Stimulated activated CD4-positive, alpha-beta T cell treated with anti-CD3 and anti-CD28 coated beads, Interleukin-1b, Interleukin-23, amount 100 ng/mL, for 24 hours (primary cell): ENCODE data around the gene MIS12.

Experiments
- DNase-seq, 4 experiments: peaks; one replicate each; pipeline ENCODE4 v3.0.0-alpha.2; 2020; ENCODE audit warnings: low read depth in 4 of 4, low spot score in 1 of 4

MIS12 gene

DNA sequence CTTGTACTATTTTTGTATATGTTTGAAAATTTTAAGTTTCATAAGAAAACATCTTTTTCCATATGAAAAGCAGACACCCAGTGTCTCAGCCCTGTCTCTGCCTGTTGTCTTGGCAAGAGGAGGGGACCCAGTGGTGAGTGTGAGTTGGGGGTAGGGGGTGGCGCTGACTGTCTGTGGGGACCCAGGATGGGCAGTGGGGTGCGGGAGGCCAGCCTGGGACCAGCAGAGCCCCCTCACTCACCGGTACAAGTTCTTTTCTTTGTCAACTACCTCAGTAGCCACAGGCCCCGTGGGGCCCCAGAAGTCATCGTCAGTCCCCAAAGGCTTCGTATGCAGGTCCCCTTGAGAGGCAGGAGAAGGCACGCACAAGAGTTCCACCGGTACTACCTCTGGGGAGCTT, 46.2 kb downstream of the MIS12 start:
- no peak for DNase-seq

DNA sequence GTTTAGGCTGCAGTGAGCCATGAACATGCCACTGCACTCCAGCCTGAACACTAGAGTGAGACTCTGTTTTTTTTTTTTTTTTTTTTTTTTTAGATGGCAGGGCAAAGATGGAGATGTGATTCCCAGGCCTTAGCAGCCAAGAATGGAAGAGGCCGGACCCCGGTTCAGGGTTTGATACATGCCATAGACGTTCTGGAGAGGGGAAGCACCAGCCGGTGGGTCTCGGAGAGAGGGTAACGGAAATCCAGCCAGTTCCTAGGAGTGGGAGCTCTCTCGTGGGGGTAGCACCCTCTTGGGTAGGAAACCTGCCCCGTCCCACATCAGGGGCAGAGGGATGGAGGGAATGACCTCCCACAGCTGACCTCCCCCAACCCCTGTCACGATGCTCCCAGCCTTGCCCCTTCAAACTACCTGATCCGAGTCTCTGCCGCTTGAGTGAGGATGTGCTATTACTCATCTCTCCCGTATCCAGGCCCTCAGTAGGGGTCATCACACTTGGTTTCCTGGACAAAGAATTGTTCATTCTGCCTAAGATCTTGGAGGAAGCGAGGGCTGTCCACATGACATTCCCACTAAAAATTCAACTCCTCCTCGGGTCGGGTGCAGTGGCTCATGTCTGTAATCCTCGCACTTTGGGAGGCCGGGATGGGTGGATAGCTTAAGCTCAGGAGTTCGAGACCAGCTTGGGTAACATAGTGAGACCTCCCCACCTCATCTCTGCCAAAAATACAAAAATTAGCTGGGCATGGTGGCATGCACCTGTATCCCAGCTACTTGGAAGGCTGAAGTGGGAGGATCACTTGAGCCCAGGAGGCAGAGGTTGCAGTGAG, 47.3 kb downstream of the MIS12 start:
- DNase-seq, result no peak

DNA sequence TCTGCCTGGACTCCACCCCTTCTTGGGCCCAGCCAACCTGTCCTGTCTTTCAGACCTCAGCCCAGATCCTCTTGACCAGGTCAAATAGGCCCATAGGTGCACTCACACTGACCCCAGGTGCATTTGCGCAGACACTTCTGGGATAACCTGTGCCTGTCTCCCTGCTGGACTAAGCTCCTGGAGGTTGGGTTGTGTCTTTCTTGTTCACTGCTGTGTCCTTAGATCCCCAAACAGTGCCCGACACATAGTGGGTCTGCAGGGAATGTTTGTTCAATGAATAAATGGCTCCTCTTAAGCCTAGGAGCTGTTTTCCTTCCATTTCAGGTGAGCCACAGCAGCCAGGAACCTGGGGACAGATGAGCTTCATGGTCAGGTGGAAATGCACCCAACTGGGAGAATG, 49.1 kb downstream of the MIS12 start:
- no peak for DNase-seq

DNA sequence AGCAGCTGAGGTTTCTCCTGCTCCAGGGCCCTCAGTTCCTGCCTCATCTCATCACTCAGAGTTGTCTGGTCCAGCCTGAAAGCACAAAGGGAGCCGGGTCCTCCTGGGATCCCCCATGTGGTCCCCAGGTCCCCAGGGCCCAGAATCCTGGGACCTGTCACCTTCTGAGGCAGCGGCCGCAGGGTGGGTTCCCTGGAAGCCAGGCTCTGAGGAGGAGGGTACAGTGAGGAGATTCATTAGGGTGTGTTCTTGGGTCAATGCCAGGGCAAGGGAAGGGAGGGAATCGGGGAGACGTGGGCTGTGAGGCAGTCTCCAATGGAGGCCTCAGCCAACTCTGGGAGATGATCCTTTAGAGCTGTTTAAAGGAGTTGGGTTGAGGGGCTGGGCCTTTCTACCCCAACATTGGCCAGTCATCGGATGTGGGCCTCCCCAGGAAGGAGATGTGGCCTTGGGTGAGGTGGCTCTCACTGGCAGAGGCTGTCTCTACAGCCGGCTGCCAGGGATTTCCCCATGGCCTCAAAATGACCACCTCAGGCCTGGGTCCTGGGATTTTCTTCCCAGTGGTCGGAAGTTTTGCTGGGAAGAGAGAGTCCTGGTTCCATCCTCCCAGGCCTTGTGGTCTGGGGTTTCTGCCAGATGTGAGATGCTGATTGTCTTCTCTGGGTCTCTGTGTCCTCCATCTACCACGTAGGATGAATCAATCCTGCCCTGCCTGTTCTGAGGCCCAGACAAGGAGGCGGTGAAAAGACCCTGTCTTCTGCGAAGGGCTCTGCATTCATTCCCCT, 50.7 kb downstream of the MIS12 start:
- DNase-seq, result no peak

DNA sequence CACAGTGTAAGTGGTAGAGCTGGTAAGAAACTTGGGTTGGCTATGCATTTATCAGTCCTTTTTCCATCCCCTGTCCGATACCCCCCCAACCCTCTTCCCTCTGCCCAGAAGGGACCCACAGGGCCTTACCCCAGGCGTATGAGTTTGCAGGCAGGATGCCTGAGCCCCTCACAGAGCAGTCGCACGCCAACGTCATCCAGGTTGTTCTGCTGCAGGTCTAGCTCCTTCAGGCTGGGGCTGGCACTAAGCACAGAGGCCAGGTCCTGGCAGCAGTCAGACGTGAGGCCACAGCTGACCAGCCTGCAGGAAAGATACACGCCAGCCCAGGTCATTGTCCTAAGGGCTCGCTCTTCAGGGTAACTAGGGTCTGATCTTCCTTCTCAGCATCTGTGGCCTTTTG, 52.9 kb downstream of the MIS12 start:
- DNase-seq, result no peak

DNA sequence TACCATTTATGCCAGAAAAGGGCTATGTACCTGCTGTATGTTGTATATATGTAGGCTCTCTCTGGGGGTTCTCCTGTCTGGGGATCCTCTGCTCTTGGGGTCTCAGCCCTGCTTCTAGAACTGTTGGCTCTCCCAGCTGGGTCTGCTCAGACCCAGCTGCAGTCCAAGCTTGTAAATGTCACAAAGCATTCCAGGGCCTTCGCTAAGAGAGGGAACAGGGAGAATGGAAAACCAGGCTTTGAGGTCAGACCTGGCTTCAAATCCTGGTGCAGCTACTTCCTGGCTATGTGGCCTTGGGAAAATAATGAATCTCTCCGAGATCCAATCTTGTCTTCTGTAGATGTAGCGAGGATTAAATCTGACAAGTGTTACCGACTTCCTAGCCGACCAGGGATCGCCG, 54.0 kb downstream of the MIS12 start:
- no peak for DNase-seq
